AG08395 (cell line): ENCODE data around the gene BANF2.

Source experiments
- DNase-seq: peaks from one replicate; pipeline ENCODE4 v3.0.0; 2012; ENCODE audit warnings: mixed read lengths, low spot score

Gene BANF2

DNA sequence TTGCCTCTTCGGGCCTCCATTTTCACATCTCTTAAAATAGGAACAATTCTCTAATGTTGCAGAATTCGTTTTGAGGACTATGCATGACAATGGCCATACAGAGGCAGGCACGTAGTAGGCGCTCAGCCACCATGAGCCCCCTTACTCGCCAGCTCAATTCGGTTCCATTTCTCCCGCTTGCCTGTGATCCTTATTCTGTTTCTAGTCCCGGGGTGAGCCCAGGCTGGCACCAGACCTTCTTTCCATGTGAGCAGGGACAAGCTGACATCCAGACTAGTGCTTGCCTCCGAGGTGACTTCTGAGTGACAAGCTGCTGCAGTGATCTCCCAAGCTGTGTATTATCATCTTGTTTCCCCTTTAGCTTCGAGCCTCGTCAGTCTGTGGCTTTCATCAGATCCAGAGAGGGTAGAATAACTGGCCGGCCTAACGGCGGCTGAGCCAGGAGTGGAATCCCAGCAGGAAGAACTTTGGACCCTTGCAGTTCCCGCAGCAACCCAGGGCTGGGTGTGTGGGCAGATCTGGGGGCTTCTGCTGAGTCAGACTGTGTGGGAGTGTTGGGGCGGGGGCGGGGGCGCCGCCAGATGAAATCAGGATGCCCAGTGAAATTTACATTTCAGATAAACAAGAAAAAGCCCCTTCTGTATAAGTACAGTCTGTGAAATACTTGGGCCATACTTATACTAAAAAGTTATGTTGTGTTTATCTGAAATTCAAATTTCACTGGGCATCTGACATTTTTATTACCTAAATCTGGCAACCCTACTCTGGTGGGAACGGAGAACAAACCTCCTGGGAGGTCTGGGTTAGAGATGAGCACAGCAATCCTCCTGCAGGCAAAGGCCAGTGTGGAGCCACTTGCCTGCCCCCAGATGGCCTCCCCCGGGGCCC, 10.9 kb downstream of the BANF2 start:
- DNase-seq: no peak

DNA sequence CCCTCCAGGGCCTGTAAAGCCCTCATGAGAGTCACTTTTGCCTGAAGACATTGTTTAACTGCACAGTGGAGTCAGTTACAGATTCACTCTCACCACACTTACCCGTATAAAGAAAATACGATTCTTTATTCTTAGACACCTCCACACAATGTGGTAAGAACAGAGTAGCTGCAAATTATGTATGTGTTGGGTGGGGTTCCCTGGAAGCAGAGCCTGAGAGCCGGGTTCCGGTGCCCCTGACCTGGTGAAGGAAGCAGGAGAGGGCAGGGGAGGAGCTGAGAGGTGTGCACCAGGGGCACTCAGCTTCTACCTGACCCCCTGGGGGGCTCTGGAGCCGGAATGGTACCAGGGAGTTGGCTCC, 11.5 kb downstream of the BANF2 start:
- DNase-seq: no peak

DNA sequence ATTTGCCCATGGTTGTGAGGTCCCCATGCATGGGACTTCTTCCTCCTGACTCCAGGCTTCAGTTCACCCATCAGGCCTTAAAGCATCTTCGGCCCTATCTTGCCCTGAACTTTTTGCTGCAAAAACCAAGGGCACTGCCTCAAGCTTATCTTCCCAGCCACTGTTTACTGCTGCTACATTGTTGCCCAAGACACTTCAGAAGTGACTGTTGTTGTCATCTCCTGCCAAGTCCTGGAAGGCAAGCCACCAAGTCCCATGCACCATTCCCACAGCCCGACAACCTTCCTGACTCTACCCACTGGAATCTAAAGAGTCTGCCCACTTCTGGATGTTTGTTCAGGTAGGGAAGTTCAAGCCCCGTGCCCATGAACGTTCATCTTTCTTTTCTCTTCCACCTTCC, 12.4 kb downstream of the BANF2 start:
- DNase-seq: no peak

DNA sequence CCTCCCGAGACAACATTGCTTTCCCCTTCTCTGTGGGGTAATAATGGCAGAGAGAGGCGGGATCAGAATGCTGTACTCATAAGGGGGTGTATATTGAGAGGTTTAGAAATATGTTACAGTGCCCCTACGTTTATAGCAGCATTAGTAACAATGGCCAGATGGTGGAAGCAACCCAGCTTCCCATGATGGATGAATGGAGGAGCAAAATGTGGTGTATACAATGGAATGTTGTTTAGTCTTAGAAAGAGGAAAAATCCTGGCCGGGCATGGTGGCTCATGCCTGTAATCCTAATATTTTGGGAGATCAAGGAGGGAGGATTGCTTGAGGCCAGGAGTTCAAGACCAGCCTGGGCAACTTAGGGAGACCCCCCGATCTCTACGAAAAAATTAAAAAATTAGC, 12.9 kb downstream of the BANF2 start:
- DNase-seq: no peak

- no peak for DNase-seq
Observed at GRCh38 chr20:17714597-17714996, 14.8 kb downstream of the BANF2 start.

DNA sequence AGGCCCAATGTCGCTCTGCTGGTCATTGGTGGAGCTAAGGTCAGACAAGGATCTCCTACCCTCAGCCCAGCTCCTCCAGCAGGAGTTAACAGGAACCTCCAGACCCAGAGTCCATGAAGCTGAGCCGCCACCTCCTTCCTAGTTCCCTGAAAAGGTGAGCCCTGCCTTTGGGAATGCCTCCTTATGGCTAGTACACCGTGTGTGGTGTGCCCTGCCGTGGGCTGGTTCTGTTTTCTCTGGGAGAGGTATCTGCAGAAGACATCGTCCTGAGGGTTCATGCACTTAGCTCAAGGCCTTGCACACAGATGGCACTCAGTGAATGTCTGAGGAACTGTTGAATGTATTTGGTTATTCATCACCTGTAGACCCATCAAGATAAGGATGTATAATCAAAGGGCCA, 15.3 kb downstream of the BANF2 start:
- no peak for DNase-seq

- no peak for DNase-seq
Observed at GRCh38 chr20:17716331-17716730, 16.6 kb downstream of the BANF2 start.

- DNase-seq: no peak
Observed at GRCh38 chr20:17720755-17721154, 21.0 kb downstream of the BANF2 start.

DNA sequence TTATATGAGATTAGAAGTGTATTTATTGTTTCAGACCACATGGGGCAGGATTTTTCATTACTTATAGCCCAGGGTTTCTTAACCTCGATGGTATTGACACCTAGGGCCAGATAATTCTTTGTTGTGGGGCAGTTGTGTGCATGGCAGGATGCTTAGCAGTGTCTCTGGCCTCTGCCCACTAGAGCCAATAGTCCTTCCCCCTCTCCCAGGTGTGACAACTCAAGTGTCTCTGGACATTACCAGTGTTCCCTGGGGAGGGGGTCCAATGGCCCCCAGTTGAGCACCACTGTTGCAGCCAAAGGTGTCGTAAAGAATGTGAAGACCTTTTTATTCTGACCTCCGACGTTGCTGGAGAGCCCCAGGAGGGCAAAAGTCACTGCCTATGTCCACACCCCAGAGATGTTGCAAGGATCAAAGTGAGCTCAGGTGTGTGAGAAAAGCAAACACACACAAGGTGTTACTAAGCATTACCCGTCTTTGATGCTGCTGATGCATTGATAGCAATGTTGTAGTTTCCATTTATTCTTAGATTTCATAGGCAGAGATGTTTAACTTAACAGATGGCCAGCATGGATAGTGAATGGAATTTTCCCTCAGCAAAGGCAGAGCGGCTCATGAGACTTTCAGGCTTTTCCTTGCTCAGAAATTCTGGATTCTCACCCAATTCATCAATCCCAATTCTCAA, 22.2 kb downstream of the BANF2 start:
- DNase-seq: peak; percentile 5

DNA sequence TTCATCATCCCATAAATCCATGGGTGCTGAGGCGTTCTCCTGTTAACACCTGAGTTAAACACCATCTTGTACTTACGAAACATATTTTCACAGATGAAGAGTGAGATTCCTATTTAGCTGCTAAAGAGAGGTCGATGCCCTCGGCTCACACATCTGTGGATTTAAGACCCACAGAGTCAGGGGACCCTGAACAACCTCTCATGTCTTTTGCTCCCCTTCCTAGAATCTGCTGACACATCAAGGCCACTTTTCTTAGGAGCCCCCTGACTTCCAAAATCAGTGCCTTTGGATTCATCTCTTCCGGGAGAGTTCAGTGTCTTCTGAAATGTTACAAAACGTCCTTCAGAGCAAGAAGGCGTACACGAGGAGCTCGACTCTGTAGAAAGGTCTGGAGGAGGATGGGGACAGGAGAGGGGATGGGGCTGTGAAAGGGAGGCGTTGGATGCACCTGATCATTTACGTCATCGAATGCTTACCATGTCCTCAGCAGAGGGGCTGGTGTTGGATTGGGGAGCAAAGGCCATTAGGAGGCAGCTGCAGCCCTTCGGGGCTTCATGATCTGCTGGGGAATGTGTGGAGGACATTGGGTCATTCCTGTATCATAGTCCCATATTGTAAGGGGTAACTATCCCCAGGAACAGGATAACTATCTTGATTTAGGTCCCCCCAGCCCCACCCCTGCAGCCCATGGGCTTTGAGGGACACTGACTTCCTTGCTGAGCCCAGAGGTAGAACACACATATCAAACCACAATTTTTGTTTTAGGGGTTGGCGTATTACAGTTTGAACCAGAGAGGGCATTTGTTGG, 22.9 kb downstream of the BANF2 start:
- DNase-seq: no peak

DNA sequence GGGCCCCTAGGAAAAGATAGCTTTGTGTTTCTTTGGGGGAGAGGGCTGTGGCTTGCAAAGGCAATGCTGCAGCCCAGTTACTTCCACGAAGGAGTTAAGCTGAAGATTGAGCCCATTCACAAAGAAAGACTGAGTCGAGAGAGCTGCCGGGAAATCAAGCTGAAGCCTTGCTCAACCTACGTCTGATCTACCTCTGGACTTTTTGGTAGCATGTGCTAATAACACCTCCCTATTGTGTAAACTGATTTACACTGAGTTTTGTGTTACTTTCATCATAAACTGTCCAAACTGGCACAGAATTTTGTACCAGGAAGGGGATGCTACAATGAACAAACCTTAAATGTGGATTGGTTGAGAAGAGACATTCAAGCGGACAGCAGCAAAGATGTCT, 23.5 kb downstream of the BANF2 start:
- DNase-seq: no peak

DNA sequence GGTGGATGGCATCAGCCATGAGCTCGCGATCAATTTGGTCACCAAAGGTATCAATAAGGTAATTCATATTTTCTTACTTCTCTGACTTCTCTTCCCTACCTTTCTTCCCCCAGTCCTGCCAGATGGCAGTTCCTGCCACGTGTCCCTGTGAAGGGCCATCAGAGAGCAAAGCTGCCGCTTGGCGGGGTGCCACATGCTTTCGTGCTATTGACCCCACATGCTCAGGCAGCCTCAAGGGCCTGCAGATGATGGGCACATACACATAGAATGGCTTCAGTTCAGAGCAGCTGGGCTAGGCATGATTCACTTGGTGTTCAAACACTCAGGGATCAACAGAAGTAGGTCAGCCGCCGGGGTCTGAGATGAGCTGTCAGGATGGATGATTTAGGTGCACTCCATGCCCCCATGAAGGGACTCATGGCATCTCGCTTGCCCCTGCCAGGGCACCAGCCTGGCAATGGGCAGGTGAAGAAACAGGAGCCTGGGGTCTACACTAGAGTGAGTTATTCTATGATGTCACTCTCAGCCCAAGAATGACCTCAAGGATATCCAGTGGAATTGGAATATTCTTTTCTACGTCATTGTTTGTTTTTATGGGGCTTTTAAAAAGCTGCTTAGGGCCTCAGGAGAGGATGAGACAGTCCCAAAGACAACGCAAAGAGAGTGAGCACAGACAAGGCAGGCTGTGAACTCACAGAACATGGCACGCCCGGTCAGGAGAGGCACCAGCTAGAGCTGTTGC, 25.5 kb downstream of the BANF2 start:
- no peak for DNase-seq

GRCh38 chr20:17726902-17727301, 27.1 kb downstream of the BANF2 start:
- no peak for DNase-seq

GRCh38 chr20:17727351-17727750, 27.6 kb downstream of the BANF2 start:
- no peak for DNase-seq

- DNase-seq: no peak
Observed at GRCh38 chr20:17728074-17728473, 28.3 kb downstream of the BANF2 start.

DNA sequence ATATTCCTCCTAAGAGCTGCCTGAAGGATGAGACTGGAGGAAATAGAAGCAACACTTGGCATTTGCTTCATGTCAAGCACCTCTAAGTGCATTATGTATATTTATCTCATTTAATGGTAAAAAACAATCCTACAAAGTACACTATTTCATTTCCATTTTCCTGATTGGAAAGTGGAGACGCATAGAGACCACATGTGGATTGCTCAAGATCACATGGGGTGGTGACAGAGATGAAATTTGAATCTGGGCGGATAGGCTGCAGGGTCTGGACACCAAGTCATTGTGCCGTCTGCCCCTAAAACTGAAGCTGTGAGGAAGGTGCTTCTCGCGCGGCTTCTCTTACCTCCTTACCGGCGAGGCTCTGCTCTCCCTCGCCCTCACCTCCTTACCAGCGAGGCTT, 30.3 kb downstream of the BANF2 start:
- DNase-seq: no peak

DNA sequence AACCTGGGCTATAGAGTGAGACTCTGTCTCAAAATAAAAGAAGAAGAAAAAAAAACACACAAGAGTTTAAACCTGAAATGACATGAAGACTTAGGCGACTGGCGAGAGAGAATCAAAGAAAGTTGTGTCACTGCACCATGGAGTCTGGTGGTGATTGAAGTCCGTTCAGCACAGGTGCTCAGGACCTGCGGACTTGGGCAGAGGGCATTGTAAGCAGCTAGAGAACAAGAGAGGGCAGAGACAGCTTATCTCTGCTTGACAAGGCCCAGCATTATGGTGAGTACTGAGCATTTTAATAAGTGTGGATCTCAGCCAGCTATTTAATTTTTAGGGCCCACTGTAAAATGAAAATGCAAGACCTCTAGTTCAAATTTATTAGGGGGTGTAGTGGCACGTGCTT, 31.5 kb downstream of the BANF2 start:
- DNase-seq: no peak

GRCh38 chr20:17732907-17733521, 33.2 kb downstream of the BANF2 start:
- no peak for DNase-seq

- no peak for DNase-seq
Observed at GRCh38 chr20:17733767-17734304, 34.1 kb downstream of the BANF2 start.

DNA sequence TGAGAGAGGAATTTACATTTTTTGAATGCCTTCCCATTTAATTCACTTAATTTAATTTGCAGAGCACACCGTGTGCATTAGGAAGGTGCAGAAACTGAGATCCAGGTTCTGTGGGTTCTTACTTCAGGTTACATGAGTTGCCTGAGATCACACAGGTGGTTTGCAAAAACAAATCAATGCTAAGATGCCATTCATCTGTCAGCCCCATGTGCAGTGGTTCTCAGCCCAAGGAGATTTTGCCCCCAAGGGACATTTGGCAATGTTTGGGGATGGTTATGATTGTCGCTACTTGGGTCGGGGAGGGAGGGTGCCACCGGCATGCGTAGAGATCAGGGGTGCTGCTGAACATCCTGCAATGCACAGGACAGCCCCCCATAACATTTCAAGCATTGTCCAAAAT, 34.6 kb downstream of the BANF2 start:
- no peak for DNase-seq

DNA sequence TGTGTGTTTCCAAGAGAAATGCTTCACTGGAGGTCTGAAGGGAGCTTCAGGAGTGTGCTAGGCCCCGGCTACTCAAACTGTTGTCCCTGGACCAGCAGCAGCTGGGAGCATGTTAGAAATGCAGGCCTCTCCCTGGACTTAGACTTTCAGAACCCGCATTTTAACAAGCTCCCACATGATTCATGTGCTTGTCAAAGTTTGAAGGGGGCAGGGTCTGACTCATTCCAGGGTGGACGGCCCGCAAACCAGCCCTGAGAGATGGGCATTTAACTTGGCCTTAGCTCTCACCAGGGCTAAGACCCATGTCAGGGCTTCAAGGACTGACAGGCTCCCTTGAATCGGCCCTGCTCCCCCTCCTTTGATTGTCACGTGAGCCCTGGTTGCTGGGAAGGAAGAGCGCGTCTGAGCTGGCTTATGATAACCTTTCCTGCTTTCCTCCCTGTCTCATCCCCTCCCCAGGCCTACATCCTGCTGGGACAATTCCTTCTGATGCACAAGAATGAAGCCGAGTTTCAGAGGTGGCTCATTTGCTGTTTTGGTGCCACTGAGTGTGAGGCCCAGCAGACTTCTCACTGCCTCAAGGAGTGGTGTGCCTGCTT, 35.5 kb downstream of the BANF2 start:
- DNase-seq: no peak
